GDM1 (cell line): ENCODE results near the gene GOLGA7B.
A peak's percentile ranks its signal among the peaks of the same experiment; 100 is the strongest.
"Not testable (repeated sequence)": the region's sequence is repeated elsewhere in the genome, so short reads cannot be mapped to it uniquely, and the experiment has no call there.

ENCODE experiments used
- DNase-seq: peaks from one replicate; lab custom pipeline; 2025; lab: John Stamatoyannopoulos, UW

Gene GOLGA7B

GRCh38 chr10:97831259-97831658, 18.4 kb upstream of the GOLGA7B start:
- no peak for DNase-seq

DNA sequence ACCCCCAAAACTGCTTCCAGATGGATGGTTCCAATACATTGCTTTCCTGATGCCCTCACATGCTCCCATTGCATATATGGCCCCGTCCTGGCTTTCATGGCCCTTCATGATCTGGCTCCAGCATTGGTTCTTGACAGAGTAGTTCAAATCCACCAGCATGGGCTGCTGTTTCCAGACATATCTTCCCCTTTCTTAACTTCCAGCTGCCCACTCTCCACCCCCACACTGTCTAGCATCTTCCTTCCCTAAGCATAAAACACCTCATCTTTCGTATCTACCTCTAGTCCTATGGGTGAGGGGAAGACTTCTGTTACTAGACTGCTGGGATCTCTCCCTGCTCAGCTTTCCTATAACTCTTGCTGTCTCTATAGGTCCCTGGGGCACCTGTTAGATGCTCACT, 13.2 kb upstream of the GOLGA7B start:
- DNase-seq = no peak

DNA sequence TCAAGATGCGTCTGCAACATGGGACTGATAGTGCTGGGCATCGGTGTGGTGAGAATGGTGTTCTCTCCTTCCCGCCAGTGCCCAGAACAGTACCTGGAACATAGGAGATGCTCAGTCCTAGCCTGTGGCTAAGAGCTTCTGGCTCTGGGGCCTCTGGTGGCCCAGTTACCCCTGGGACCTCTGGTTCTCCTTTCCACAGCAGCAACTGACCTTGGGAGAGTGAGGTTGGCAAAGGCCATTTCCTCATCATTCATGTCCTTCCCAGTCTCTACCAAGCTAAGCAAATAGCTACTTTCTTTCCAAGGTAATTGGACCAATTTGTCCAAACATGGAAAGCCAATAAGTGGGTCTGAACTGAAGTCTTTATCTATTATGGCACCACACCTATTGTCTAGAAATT, 11.6 kb upstream of the GOLGA7B start:
- DNase-seq = no peak

GRCh38 chr10:97841166-97841565, 8.5 kb upstream of the GOLGA7B start:
- not testable (repeated sequence) for DNase-seq

DNA sequence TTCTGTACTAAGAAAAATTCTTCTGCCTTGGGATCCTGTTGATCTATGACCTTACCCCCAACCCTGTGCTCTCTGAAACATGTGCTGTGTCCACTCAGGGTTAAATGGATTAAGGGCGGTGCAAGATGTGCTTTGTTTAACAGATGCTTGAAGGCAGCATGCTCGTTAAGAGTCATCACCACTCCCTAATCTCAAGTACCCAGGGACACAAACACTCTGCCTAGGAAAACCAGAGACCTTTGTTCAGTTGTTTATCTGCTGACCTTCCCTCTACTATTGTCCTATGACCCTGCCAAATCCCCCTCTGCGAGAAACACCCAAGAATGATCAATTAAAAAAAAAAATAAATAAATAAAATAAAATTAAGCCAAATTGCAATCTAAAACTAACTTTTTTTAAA, 7.5 kb upstream of the GOLGA7B start:
- DNase-seq = not testable (repeated sequence)

DNA sequence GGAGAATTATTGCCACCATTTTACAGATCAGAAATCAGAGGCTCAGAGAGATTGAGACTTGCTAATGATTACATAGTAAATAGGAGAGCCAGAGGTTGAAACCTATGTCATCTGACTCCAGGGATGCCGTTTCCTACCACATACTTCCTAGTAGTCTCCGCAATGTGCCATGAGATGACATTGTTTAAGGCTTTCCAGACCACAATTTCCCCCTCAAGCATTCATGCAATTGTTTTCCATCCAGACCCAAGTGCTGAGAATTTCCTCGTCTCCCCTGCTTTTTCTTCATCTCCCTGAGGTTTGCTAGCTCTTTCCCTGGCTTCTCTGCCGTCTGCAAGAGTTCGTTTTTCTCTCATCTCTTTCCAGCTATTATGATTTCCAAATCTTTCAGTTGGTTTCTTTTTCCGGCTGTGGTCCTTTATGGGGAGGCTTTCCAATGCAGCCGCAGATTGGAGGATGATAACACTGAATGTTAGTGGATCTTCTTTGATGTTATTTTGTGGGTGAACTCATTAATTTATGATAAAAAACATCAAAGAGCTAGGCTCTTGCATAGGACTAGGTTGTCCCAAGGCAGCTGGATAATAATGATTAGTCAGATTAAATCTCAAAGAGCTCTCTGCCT, 6.9 kb upstream of the GOLGA7B start:
- DNase-seq = peak; percentile 35

DNA sequence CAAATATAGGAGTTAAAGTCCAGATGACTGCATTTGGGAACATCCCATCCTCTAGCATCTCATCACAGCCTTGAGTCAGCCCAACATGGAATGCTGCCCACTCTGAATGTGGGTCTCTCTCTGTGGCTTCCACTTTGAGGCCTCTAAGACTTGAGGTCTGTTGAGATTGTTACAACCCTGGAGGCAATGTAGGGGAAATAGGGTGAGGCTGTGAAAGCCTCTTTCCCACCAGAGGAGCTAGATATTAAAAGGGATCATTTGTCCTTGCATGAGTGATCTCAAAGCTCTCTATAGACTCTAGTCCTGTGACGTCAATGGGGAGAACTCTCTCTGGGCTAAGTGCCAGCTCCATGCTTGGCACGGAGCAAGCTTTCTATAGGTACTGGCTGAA, 6.4 kb upstream of the GOLGA7B start:
- no peak for DNase-seq

GRCh38 chr10:97843972-97844371, 5.7 kb upstream of the GOLGA7B start:
- not testable (repeated sequence) for DNase-seq

DNA sequence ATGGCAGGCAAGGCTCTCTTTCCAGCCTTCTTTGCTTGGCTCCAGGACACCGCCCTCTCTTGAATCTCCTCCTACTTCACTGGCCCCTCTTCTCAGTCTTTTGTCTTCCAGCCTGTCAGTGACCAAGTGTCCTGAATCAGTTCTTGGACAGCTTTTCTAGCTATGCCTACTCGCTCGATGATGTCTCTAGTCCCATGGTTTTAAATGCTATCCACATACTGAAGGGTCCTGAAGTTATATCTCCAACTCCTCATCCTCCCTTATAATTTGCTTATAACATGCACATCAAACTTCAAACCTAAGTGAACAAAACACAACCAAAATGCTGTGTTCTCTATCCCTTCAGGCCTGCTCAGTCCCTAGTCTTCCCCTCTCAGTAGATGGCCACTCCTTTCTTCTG, 5.0 kb upstream of the GOLGA7B start:
- DNase-seq = no peak

DNA sequence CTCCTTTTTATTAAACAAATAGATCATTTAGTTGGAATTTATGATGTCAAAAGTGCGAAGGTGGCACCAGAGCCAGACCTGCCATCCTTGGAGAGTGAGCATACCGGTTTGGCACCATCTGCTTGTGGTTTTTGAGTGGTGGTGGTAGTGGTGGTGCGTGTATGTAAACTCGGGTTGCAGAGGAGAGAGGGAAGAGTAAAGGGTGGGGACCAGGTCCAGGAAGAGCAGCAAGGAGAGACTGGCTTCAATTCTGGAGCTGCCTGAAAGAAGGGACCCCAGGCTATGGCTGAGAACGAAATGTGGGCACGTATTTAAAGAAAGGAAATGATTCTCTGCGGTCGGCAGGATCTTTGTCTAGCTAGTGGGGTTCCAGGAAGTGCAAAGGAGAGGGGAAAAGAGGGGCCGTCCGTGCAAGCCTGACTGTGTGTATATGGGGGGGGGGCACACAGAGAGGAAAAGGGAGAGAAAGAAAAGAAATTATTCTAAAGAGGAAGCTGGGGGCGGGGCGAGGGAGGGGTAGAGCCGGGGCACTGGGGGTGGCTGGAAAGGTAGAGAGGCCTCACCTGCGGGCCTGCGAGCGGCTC, 448 bp upstream of the GOLGA7B start:
- DNase-seq = no peak

- no peak for DNase-seq
Observed at GRCh38 chr10:97850446-97850845, 803 bp downstream of the GOLGA7B start.

GRCh38 chr10:97851341-97852001, 1.8 kb downstream of the GOLGA7B start:
- no peak for DNase-seq

DNA sequence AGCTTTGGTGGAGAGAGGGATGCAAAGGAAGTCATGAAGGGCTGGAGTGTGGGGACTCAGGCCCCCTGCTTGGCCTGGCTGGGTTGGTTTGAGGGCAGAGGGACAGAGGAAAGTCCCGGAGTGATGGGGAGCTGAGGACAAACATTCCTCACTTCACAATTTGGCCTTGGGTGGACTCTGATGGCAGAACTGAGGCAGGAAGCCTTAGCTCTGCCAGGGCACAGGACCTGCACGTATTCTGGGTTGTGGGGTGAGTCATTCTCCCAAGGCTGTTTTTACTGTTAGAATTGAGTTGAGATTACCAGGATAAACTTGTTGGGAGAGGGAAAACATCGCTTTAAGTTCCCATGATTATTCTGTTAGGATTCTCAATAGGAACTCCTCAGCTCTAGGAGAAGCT, 2.6 kb downstream of the GOLGA7B start:
- no peak for DNase-seq

DNA sequence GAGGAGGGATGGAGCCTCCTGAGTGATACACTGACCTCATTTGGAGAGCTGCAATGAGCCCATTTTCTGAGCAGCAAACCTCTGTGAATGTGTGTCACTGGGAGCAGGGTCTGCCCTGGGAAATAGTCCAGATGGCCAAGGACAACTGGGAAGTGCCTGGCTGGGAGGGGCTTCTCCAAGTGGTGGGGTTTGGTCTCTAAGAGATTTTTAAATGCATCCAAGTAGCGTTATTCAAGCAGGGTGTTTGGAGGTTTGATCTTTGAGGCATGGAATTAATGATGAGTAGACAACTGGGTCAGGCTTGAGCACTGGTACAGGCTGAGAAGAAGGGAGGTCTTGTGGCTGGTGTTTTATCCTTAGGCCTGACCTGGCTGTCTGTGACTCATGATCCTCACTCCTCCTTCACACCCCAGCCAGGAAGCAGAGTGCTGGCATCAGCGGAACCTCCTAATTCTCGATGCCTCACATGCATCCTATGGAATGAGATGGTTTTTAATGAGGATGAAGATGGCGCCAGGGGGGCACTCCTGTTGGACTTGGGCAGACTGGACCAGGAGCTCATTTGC, 3.3 kb downstream of the GOLGA7B start:
- no peak for DNase-seq

GRCh38 chr10:97854743-97855142, 5.1 kb downstream of the GOLGA7B start:
- DNase-seq = no peak

DNA sequence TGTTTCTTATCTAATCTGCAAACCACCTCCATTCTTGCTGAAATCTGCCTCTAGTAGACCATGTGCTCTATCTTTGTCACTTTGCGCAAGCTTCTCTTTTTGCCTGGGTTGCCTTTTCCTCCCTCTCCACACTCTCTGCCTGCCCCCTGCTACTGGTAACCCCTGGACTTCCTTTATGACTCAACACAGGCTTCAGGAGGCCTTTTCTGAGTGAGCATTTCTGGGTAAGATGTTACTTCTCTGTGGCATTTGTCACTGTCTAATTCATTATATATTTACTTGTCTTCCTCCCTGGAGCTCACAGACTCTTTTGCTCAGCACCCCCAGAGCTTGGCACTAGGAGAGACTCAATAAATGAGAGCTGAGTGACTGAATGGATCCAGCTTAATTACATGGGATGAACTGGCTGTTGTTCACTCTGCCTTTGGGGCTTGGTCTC, 8.4 kb downstream of the GOLGA7B start:
- peak; percentile 48 for DNase-seq

GRCh38 chr10:97861097-97861750, 11.6 kb downstream of the GOLGA7B start:
- DNase-seq = no peak

- no peak for DNase-seq
Observed at GRCh38 chr10:97861924-97862323, 12.3 kb downstream of the GOLGA7B start.

GRCh38 chr10:97863808-97864207, 14.2 kb downstream of the GOLGA7B start:
- no peak for DNase-seq

GRCh38 chr10:97865488-97865887, 15.8 kb downstream of the GOLGA7B start:
- DNase-seq = no peak

- DNase-seq = no peak
Observed at GRCh38 chr10:97866524-97867219, 17.0 kb downstream of the GOLGA7B start.

GRCh38 chr10:97867220-97867800, 17.7 kb downstream of the GOLGA7B start:
- no peak for DNase-seq
